Ishikawa (cell line): Measurements from ENCODE around the gene CYBRD1.

Source experiments
- CEBPB ChIP-seq: IDR thresholded peaks from 2 replicates; pipeline ENCODE4 v1.6.1; 2012
- CREB1 ChIP-seq: IDR thresholded peaks from 2 replicates; pipeline ENCODE4 v1.6.1; 2012; ENCODE audit warnings: low read depth
- EGR1 ChIP-seq: IDR thresholded peaks from 2 replicates; pipeline ENCODE4 v1.6.1; 2012
- EP300 ChIP-seq: IDR thresholded peaks from 2 replicates; pipeline ENCODE4 v1.6.1; 2012; ENCODE audit warnings: borderline replicate concordance
- FOXM1 ChIP-seq: IDR thresholded peaks from 2 replicates; pipeline ENCODE4 v1.6.1; 2012; ENCODE audit warnings: low read depth, borderline replicate concordance
- MAX ChIP-seq: IDR thresholded peaks from 2 replicates; pipeline ENCODE4 v1.6.1; 2012
- NFIC ChIP-seq: IDR thresholded peaks from 2 replicates; pipeline ENCODE4 v1.6.1; 2012
- RAD21 ChIP-seq: IDR thresholded peaks from 2 replicates; pipeline ENCODE4 v1.6.1; 2012; ENCODE audit warnings: low read depth
- TAF1 ChIP-seq: IDR thresholded peaks from 2 replicates; pipeline ENCODE4 v1.6.1; 2012; ENCODE audit warnings: low read depth, mild to moderate bottlenecking
- TCF12 ChIP-seq: IDR thresholded peaks from 2 replicates; pipeline ENCODE4 v1.6.1; 2012; ENCODE audit warnings: low read depth
- TEAD4 ChIP-seq: IDR thresholded peaks from 2 replicates; pipeline ENCODE4 v1.6.1; 2012
- YY1 ChIP-seq: IDR thresholded peaks from 2 replicates; pipeline ENCODE4 v1.6.1; 2012; ENCODE audit warnings: low read depth
- ZBTB7A ChIP-seq: IDR thresholded peaks from 2 replicates; pipeline ENCODE4 v1.6.1; 2012; ENCODE audit warnings: low read depth
- TF ChIP-seq, protein P1 (sequence below): IDR thresholded peaks from 2 replicates; pipeline ENCODE4 v1.6.1; 2012
- TF ChIP-seq, protein P2 (sequence below): IDR thresholded peaks from 2 replicates; pipeline ENCODE4 v1.6.1; 2012; ENCODE audit warnings: low read depth, mild to moderate bottlenecking

CYBRD1 gene

GRCh38 chr2:171482877-171483276, 39.4 kb upstream of the CYBRD1 start:
- TF ChIP-seq CEBPB = no peak
- TF ChIP-seq MAX = no peak
- no peak for TF ChIP-seq EP300

GRCh38 chr2:171483793-171484192, 38.5 kb upstream of the CYBRD1 start:
- no peak for TF ChIP-seq YY1
- no peak for TF ChIP-seq CREB1
- no peak for TF ChIP-seq EGR1
- TF ChIP-seq FOXM1 = no peak
- TF ChIP-seq, protein P1, sequence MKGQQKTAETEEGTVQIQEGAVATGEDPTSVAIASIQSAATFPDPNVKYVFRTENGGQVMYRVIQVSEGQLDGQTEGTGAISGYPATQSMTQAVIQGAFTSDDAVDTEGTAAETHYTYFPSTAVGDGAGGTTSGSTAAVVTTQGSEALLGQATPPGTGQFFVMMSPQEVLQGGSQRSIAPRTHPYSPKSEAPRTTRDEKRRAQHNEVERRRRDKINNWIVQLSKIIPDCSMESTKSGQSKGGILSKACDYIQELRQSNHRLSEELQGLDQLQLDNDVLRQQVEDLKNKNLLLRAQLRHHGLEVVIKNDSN = no peak
- no peak for TF ChIP-seq ZBTB7A
- no peak for TF ChIP-seq RAD21
- TF ChIP-seq MAX = no peak
- TF ChIP-seq, protein P2, sequence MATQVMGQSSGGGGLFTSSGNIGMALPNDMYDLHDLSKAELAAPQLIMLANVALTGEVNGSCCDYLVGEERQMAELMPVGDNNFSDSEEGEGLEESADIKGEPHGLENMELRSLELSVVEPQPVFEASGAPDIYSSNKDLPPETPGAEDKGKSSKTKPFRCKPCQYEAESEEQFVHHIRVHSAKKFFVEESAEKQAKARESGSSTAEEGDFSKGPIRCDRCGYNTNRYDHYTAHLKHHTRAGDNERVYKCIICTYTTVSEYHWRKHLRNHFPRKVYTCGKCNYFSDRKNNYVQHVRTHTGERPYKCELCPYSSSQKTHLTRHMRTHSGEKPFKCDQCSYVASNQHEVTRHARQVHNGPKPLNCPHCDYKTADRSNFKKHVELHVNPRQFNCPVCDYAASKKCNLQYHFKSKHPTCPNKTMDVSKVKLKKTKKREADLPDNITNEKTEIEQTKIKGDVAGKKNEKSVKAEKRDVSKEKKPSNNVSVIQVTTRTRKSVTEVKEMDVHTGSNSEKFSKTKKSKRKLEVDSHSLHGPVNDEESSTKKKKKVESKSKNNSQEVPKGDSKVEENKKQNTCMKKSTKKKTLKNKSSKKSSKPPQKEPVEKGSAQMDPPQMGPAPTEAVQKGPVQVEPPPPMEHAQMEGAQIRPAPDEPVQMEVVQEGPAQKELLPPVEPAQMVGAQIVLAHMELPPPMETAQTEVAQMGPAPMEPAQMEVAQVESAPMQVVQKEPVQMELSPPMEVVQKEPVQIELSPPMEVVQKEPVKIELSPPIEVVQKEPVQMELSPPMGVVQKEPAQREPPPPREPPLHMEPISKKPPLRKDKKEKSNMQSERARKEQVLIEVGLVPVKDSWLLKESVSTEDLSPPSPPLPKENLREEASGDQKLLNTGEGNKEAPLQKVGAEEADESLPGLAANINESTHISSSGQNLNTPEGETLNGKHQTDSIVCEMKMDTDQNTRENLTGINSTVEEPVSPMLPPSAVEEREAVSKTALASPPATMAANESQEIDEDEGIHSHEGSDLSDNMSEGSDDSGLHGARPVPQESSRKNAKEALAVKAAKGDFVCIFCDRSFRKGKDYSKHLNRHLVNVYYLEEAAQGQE = no peak
- TF ChIP-seq NFIC = no peak
- no peak for TF ChIP-seq TEAD4
- TF ChIP-seq TCF12 = no peak
- TF ChIP-seq CEBPB = no peak
- TF ChIP-seq TAF1 = no peak
- TF ChIP-seq EP300 = no peak

- TF ChIP-seq FOXM1 (no peak), TCF12 (no peak), MAX (no peak), EGR1 (no peak), TAF1 (no peak)
- TF ChIP-seq, protein P2 = no peak
- TF ChIP-seq, protein P1 = no peak
These were observed 37.2 kb upstream of the CYBRD1 start for GRCh38 chr2:171485116-171485515.

DNA sequence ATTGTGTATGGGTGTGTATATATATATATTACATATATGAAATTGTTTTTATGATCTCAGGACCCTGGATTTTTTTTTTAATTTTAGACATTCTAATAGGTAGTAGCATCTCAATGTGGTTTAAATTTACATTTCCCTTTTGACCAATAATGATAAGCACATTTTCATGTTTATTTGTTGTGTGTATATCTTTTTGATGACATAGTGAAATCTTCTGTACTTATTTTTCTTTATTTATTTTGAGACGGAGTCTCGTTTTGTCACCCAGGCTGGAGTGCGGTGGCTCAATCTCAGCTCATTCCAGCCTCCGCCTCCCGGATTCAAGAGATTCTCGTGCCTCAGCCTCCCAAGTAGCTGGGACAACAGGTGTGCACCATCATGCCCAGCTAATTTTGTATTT, 35.1 kb upstream of the CYBRD1 start:
- TF ChIP-seq TAF1 (no peak), FOXM1 (no peak), ZBTB7A (no peak), EGR1 (no peak), CEBPB (no peak), YY1 (no peak), NFIC (no peak), RAD21 (no peak), EP300 (no peak), TEAD4 (no peak), CREB1 (no peak), MAX (no peak), TCF12 (no peak)
- TF ChIP-seq, protein P1 = no peak
- TF ChIP-seq, protein P2 = no peak
